ENCODE measurements around the gene SLC39A5. TPM values are rescaled to one million over a fixed set of nuclear protein-coding genes. Genes with fewer than 3 reads are reported as not detected.

SLC39A5 gene
- total and polyA plus RNA-seq, 2 of the 13 experiments (the other 11 are each of a cell fraction or from before 2014, with no cell fraction given): 59.7 to 101 TPM

GRCh38 chr12:56220611-56221231 lies 9.1 kb upstream of the SLC39A5 start:
- Histone ChIP-seq H3K4me3 (replicated peaks in 1 of 3; ENCODE audit: insufficient read depth in 1 of 3, low read depth in 2 of 3, low read length in 3 of 3) (peak overlapping the region; percentile 91 to 94 (median 91)), H2AFZ (ENCODE audit: low read length) (no peak overlapping the region), H3K9ac (ENCODE audit: insufficient read depth, low read depth, low read length) (peak overlapping the region; percentile 90), H3K79me2 (ENCODE audit: insufficient read depth, low read length) (peaks cover 12% of the 10 kb centered on the region), H4K20me1 (ENCODE audit: insufficient read depth, low read length) (no peaks in the 10 kb centered on the region), H3K27me3 (ENCODE audit: control insufficient read depth in 1 of 2, insufficient read depth in 2 of 2, low read length in 2 of 2) (no peaks in the 10 kb centered on the region; a peak in 1 of 5 replicates), H3K4me2 (ENCODE audit: low read depth, low read length) (peak overlapping the region; percentile 95), H3K9me3 (ENCODE audit: low read length) (no peaks in the 10 kb centered on the region), H3K36me3 (replicated peaks in 1 of 2; ENCODE audit: control insufficient read depth in 1 of 2, insufficient read depth in 2 of 2, low read length in 2 of 2) (peaks cover 0 to 5% of the 10 kb centered on the region in 2 experiments; a peak in 2 of 5 replicates), H3K4me1 (ENCODE audit: insufficient read depth, low read length) (peaks cover 36% of the 10 kb centered on the region), H3K27ac (ENCODE audit: extremely low read length, insufficient read depth, low read length) (peak overlapping the region; percentile 89)
- POLR2A ChIA-PET: interaction anchor here (1.2 to 3.8 kb wide), 21 partner anchors 11 to 415 kb away, joined by 3 to 96 read pairs (median 10); partner anchors contain the start of genes ANKRD52, CNPY2, COQ10A and CS
- no peak for DNase-seq (ENCODE audit: low spot score)
- intact Hi-C loops (cut with micrococcal nuclease; ENCODE audit: unreplicated experiment) (loop anchor here (2.0 to 5.0 kb wide), 2 partner anchors 14 to 37 kb away; partner anchors contain the start of gene ANKRD52), in situ Hi-C loops (cut with HindIII; ENCODE audit: extremely low pct_ligation_motif_present, low pct_unique_long_range_greater_than_20kb) (loop anchor here (5.0 kb wide), 1 partner anchor 37 kb away; the partner anchor contains the start of gene ANKRD52)
- WGBS (ENCODE audit: low lambda C conversion rate): 18% methylated on average over 10 of the region's 10 CpGs
- BruUV-seq (replicated peaks): no TSS peak
- CTCF ChIA-PET (ENCODE audit: low intra/inter-chr PET ratio, low total read pairs): no interaction called here
- no peak for FAIRE-seq
- TF ChIP-seq ATF4 (CRISPR knock-in tag; IDR thresholded peaks at IDR 0.05): peak in 1 of 2 experiments; percentile 84; a peak in 2 of 4 replicates
- TF ChIP-seq CEBPG (CRISPR knock-in tag; IDR thresholded peaks at IDR 0.05): peak; percentile 74
- peak; percentile 67; the same call in 1 of the 2 replicates for TF ChIP-seq CEBPB (IDR thresholded peaks at IDR 0.05; ENCODE audit: borderline replicate concordance, low read depth, low read length)
- no peak for TF ChIP-seq MAZ (IDR thresholded peaks at IDR 0.05; ENCODE audit: borderline replicate concordance, low read depth, low read length)
- 0 out of 2 replicates have a peak, but pooled peaks have one; percentile 19 for TF ChIP-seq MAZ (CRISPR knock-in tag; IDR thresholded peaks at IDR 0.05; ENCODE audit: low read depth)
- TF ChIP-seq SNAPC2 (CRISPR knock-in tag; IDR thresholded peaks at IDR 0.05): 0 out of 2 replicates have a peak, but pooled peaks have one; percentile 4
- TF ChIP-seq HNF1B (CRISPR knock-in tag; IDR thresholded peaks at IDR 0.05): 0 out of 2 replicates have a peak, but pooled peaks have one; percentile 19
- TF ChIP-seq NFYB (CRISPR knock-in tag; IDR thresholded peaks at IDR 0.05): no peak
- 0 out of 2 replicates have a peak, but pooled peaks have one; percentile 34 for TF ChIP-seq BCL6 (CRISPR knock-in tag; IDR thresholded peaks at IDR 0.05)
- no peak for TF ChIP-seq MXD3 (CRISPR knock-in tag; IDR thresholded peaks at IDR 0.05)
- TF ChIP-seq ZNF605 (CRISPR knock-in tag; IDR thresholded peaks at IDR 0.05): 0 out of 2 replicates have a peak, but pooled peaks have one; percentile 29
- TF ChIP-seq REPIN1 (CRISPR knock-in tag; IDR thresholded peaks at IDR 0.05; ENCODE audit: borderline replicate concordance, low read depth): 0 out of 2 replicates have a peak, but pooled peaks have one; percentile 13
- TF ChIP-seq ZNF280D (CRISPR knock-in tag; IDR thresholded peaks at IDR 0.05): 0 out of 2 replicates have a peak, but pooled peaks have one; percentile 21
- TF ChIP-seq ZFP36 (IDR thresholded peaks at IDR 0.05; ENCODE audit: borderline replicate concordance, low read depth, low read length, partially characterized antibody): no peak
- no peak for ATAC-seq

All from HepG2 (cell line).